ENCODE measurements around the gene IGSF21. TPM values are rescaled to one million over a fixed set of nuclear protein-coding genes. Genes with fewer than 3 reads are reported as not detected.

IGSF21 gene
- total and polyA plus RNA-seq, 2 of the 4 experiments (the other 2 are of a cell fraction), result not detected

GRCh38 chr1:18141661-18142060, 34.1 kb downstream of the IGSF21 start:
- Histone ChIP-seq H3K18ac (ENCODE audit: low read depth, low read length) (no peak overlapping the region), H3K9me1 (ENCODE audit: insufficient read depth, low read length) (no peaks in the 10 kb centered on the region), H2BK120ac (ENCODE audit: low read depth, low read length) (no peak overlapping the region), H3K79me1 (ENCODE audit: low read depth in 1 of 2, low read length in 2 of 2) (no peaks in the 10 kb centered on the region), H3K9me3 (ENCODE audit: control insufficient read depth, insufficient read depth, low read length) (no peaks in the 10 kb centered on the region; the same call in 1 of the 2 replicates), H3K56ac (ENCODE audit: extremely low read depth, insufficient read depth, low read length) (no peak overlapping the region), H4K20me1 (ENCODE audit: insufficient read depth, low read length) (no peaks in the 10 kb centered on the region), H3K4me2 (ENCODE audit: low read depth, low read length) (no peak overlapping the region), H2BK5ac (ENCODE audit: low read depth, low read length, poor library complexity, severe bottlenecking) (no peak overlapping the region), H3K23ac (ENCODE audit: low read depth, low read length) (no peak overlapping the region), H4K8ac (ENCODE audit: low read depth in 2 of 2, low read length in 2 of 2) (no peak overlapping the region), H4K5ac (ENCODE audit: low read depth, low read length) (no peak overlapping the region), H2AFZ (replicated peaks; ENCODE audit: low read length, poor library complexity) (no peak overlapping the region), H2BK15ac (ENCODE audit: low read depth, low read length) (no peak overlapping the region), H3K9ac (ENCODE audit: low read depth, low read length) (no peak overlapping the region), H2AK5ac (ENCODE audit: low read depth, low read length) (no peak overlapping the region), H3K4me1 (ENCODE audit: control insufficient read depth, insufficient read depth, low read length) (no peaks in the 10 kb centered on the region), H3K27ac (ENCODE audit: insufficient read depth, low read length) (no peak overlapping the region), H3K4ac (ENCODE audit: low read depth, low read length) (no peak overlapping the region), H2AK9ac (replicated peaks; ENCODE audit: low read depth, low read length, poor library complexity) (no peak overlapping the region), H4K91ac (ENCODE audit: insufficient read depth, low read depth, low read length) (no peak overlapping the region), H3K14ac (replicated peaks; ENCODE audit: low read depth, low read length) (no peak overlapping the region), H3K36me3 (ENCODE audit: control insufficient read depth, insufficient read depth, low read length) (no peaks in the 10 kb centered on the region), H3K4me3 (ENCODE audit: insufficient read depth, low read depth, low read length) (no peak overlapping the region), H2BK20ac (ENCODE audit: low read depth, low read length) (no peak overlapping the region), H3K27me3 (ENCODE audit: control insufficient read depth, insufficient read depth, low read length) (no peaks in the 10 kb centered on the region)
- ATAC-seq (ENCODE audit: low read depth), result no peak
- no peak for TF ChIP-seq RFX5 (IDR thresholded peaks at IDR 0.05; ENCODE audit: low read depth, low read length)
- no peak for TF ChIP-seq CHD1 (IDR thresholded peaks at IDR 0.05; ENCODE audit: low read depth, low read length)
- no peak for TF ChIP-seq RCOR1 (IDR thresholded peaks at IDR 0.05; ENCODE audit: insufficient replicate concordance, low read length)
- TF ChIP-seq, protein P1, sequence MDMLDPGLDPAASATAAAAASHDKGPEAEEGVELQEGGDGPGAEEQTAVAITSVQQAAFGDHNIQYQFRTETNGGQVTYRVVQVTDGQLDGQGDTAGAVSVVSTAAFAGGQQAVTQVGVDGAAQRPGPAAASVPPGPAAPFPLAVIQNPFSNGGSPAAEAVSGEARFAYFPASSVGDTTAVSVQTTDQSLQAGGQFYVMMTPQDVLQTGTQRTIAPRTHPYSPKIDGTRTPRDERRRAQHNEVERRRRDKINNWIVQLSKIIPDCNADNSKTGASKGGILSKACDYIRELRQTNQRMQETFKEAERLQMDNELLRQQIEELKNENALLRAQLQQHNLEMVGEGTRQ (IDR thresholded peaks at IDR 0.05; ENCODE audit: low read depth, low read length), result no peak
- TF ChIP-seq MAFK (IDR thresholded peaks at IDR 0.05; ENCODE audit: low read depth, low read length), result no peak
- no peak for TF ChIP-seq BHLHE40 (IDR thresholded peaks at IDR 0.05; ENCODE audit: low read depth, low read length)
- no peak for TF ChIP-seq MXI1 (IDR thresholded peaks at IDR 0.05; ENCODE audit: borderline replicate concordance, low read depth, low read length)
- TF ChIP-seq, protein P2, sequence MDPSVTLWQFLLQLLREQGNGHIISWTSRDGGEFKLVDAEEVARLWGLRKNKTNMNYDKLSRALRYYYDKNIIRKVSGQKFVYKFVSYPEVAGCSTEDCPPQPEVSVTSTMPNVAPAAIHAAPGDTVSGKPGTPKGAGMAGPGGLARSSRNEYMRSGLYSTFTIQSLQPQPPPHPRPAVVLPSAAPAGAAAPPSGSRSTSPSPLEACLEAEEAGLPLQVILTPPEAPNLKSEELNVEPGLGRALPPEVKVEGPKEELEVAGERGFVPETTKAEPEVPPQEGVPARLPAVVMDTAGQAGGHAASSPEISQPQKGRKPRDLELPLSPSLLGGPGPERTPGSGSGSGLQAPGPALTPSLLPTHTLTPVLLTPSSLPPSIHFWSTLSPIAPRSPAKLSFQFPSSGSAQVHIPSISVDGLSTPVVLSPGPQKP (IDR thresholded peaks at IDR 0.05; ENCODE audit: borderline replicate concordance, low read depth, low read length), result no peak
- TF ChIP-seq CEBPB (IDR thresholded peaks at IDR 0.05; ENCODE audit: low read depth, low read length), result no peak
- no peak for TF ChIP-seq POLR2A (IDR thresholded peaks at IDR 0.05; ENCODE audit: low read depth, low read length)
- no peak for TF ChIP-seq FOS (IDR thresholded peaks at IDR 0.05; ENCODE audit: low read depth, low read length)
- no peak for TF ChIP-seq NFE2L2 (IDR thresholded peaks at IDR 0.05; ENCODE audit: low read depth, low read length)
- TF ChIP-seq SMC3 (IDR thresholded peaks at IDR 0.05; ENCODE audit: low read depth, low read length), result no peak
- TF ChIP-seq, protein P3, sequence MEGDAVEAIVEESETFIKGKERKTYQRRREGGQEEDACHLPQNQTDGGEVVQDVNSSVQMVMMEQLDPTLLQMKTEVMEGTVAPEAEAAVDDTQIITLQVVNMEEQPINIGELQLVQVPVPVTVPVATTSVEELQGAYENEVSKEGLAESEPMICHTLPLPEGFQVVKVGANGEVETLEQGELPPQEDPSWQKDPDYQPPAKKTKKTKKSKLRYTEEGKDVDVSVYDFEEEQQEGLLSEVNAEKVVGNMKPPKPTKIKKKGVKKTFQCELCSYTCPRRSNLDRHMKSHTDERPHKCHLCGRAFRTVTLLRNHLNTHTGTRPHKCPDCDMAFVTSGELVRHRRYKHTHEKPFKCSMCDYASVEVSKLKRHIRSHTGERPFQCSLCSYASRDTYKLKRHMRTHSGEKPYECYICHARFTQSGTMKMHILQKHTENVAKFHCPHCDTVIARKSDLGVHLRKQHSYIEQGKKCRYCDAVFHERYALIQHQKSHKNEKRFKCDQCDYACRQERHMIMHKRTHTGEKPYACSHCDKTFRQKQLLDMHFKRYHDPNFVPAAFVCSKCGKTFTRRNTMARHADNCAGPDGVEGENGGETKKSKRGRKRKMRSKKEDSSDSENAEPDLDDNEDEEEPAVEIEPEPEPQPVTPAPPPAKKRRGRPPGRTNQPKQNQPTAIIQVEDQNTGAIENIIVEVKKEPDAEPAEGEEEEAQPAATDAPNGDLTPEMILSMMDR (conservative IDR thresholded peaks at IDR 0.05; ENCODE audit: low read depth, low read length), result no peak
- TF ChIP-seq RAD21 (IDR thresholded peaks at IDR 0.05; ENCODE audit: low read length), result no peak
- no peak for TF ChIP-seq MAZ (IDR thresholded peaks at IDR 0.05; ENCODE audit: borderline replicate concordance, low read depth, low read length)
- CTCF ChIA-PET, result no interaction called here
- BruUV-seq (replicated peaks), result no TSS peak
- in situ Hi-C loops (cut with MboI; ENCODE audit: low sequenced_read_pairs), result no loop called here
- dilution Hi-C loops (cut with HindIII; ENCODE audit: low sequenced_read_pairs, unreplicated experiment), result no loop called here
- no CpG with 5 or more reads among the region's 6 CpGs for WGBS, 2 experiments (ENCODE audit: extremely low coverage in 2 of 2, insufficient read length in 1 of 2)
- POLR2A ChIA-PET (ENCODE audit: unreplicated experiment), result no interaction called here
- intact Hi-C loops (cut with micrococcal nuclease), result no loop called here
- no peak for DNase-seq

Measured in IMR-90 (cell line).